LNCAP (cell line): Measurements from ENCODE around the gene SERPINB1.

Experiments used
- CTCF ChIP-seq: fragments of 450-650 bp; IDR thresholded peaks from 2 replicates; pipeline ENCODE4 v1.5.1; 2017; ENCODE audit warnings: mild to moderate bottlenecking

SERPINB1 gene

DNA sequence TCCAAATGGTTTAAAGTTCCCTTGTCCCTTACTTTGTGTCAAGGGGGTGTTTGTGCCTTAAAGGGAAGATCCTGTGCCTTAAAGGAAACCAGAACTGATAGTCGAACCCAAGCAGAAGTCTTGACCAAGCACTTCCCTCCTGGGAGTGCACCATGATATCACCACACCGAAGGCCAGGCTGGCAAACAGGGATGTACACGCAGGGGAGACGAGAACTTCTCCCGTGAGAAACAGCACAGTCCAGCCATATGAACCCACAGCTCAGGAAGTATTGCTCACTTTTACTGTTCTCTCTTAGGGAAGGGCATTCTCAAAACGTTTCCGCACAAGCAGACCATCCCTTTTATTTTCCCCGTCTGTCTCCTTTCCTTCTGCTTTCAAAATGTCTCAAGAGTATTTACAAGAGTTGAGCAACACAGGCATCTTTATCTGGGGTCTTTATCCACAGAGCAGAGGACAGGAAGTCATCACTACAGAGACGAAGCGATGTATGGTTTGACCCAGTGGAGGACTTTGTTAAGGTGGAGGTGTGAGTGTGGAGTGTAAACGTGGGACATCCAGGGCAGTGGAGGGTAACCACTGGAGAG is 12.8 kb upstream of the SERPINB1 start:
- no peak for TF ChIP-seq CTCF

- no peak; the same call in 1 of the 2 replicates for TF ChIP-seq CTCF
These were observed 12.2 kb upstream of the SERPINB1 start for GRCh38 chr6:2853769-2854395.

GRCh38 chr6:2852921-2853322 is 11.3 kb upstream of the SERPINB1 start:
- TF ChIP-seq CTCF, result no peak

DNA sequence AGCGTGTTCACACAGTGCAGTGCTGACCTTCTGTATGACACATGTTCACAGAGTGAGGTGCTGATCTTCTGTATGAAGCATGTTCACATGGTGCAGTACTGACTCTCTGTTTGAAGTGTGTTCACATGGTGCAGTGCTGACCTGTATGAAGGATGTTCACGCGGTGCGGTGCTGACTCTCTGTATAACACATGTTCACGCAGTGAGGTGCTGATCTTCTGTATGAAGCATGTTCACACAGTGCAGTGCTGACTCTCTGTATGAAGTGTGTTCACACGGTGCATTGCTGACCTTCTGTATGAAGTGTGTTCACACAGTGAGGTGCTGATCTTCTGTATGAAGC is 10.8 kb upstream of the SERPINB1 start:
- TF ChIP-seq CTCF, result no peak

- TF ChIP-seq CTCF, result no peak
These were observed 10.3 kb upstream of the SERPINB1 start for GRCh38 chr6:2851727-2852513.

DNA sequence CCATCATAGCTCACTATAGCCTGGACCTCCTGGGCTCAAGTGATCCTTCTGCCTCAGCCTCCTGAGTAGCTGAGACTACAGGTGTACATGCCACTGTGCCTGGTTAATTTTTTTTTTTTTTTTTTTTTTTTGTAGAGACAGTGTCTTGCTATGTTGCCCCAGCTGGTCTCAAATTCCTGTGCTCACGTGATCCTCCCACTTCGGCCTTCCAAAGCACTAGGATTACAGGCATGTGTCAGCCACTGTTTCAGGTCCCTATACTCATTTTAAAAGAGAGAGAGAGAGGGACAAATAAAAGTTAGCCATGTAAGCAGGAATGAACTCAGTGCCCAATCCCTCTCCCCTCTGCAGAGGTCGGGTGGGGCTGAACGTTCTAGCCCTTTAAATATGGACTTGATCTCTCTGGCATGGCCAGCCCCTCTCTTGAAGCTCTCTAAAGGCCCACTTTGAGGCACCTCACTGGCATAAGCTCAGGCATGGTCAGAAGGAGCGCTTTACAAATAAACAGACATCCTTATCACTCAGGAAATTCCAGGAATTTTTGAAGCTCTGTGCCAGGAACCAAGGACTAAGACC is 9.0 kb upstream of the SERPINB1 start:
- TF ChIP-seq CTCF, result no peak

DNA sequence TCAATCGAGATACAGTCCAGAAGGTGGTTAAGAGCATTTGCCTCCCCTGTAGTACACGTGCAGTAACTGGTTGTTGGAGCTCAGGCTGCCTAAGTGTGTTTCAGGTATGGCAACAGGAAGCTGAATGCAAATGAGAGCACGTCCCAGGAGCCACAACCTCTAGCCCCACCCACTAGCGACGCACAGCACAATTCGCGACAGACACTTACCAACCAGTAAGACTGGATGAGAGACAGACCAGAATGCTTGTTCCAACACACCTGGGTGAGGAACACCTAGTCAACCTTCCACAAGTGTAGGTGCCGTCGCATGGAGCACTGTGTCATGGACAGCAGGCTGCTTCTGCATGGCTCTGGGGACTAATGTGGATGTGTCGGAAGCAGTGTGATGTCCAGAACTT is 7.2 kb upstream of the SERPINB1 start:
- no peak for TF ChIP-seq CTCF
